AG04449 (cell line): Measurements from ENCODE around the gene FOXP1.

Experiments
- CTCF ChIA-PET: fragments of 350-600 bp; formaldehyde crosslinking; extraction: SDS; loops from one replicate; lab custom pipeline; 2021; ENCODE audit warnings: antibody characterized with exemption; lab: Yijun Ruan, JAX
- POLR2A ChIA-PET: fragments of 400-600, 350-600 bp; formaldehyde crosslinking; extraction: SDS; loops from one replicate; lab custom pipeline; 2020; ENCODE audit warnings: antibody characterized with exemption, inconsistent platforms; lab: Yijun Ruan, JAX
- DNase-seq: peaks from one replicate; pipeline ENCODE4 v3.0.0-alpha.2; 2010; ENCODE audit warnings: low read depth, low spot score
- H3K4me3 ChIP-seq: 2 replicates; pipeline ENCODE4 v1.5.1; 2011; ENCODE audit warnings: low read depth, mild to moderate bottlenecking, control low read depth, low read length
- CTCF ChIP-seq: IDR thresholded peaks from one replicate; pipeline ENCODE4 v1.5.1; 2011; ENCODE audit warnings: mild to moderate bottlenecking, moderate library complexity, low read length, control low read depth, inconsistent platforms; ENCODE audit not compliant: insufficient read depth; ENCODE audit errors: missing control alignments

The FOXP1 gene

DNA sequence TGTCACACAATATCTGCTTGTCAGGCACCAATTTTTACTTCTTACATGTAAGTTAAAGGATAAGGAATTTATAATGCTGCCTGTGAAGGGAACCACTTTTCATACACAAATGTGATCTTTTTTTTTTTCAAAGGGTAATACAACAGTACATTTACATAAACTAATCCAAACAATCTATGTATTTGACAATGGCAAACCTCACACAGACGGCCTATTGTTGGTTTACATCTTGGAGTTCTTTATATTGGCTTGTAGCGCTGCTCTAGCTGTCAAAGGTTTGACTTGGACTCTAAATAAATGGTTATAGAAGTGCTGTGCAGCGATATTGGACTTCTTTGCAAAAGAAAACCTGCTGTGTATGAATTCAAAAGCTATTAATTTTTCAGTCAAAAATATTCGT, 598.0 kb downstream of the FOXP1 start:
- H3K4me3 ChIP-seq: no peak overlapping the region
- TF ChIP-seq CTCF: no peak
- ChIA-PET POLR2A (no interaction called here), CTCF (interaction anchor here (1.3 kb wide), 1 partner anchor 269 kb away, joined by 3 read pairs; no protein-coding TSS in a partner anchor)
- no peak for DNase-seq

- ChIA-PET POLR2A (no interaction called here), CTCF (interaction anchor here (1.3 kb wide), 1 partner anchor 268 kb away, joined by 3 read pairs; no protein-coding TSS in a partner anchor)
- no peak overlapping the region for H3K4me3 ChIP-seq
- TF ChIP-seq CTCF: no peak
- DNase-seq: no peak
Measured at GRCh38 chr3:70984776-70985482, 598.6 kb downstream of the FOXP1 start.

- DNase-seq: peak; percentile 21
- no peak overlapping the region for H3K4me3 ChIP-seq
- ChIA-PET POLR2A (no interaction called here), CTCF (interaction anchor here (1.0 to 1.5 kb wide), 2 partner anchors 24 to 86 kb away, joined by 3 to 4 read pairs; no protein-coding TSS in a partner anchor)
- TF ChIP-seq CTCF: no peak
Measured at GRCh38 chr3:70982700-70983140, 600.8 kb downstream of the FOXP1 start.

- DNase-seq: no peak
- no peak for TF ChIP-seq CTCF
- CTCF ChIA-PET: interaction anchor here (1.0 to 1.5 kb wide), 2 partner anchors 24 to 87 kb away, joined by 3 to 4 read pairs; no protein-coding TSS in a partner anchor
- POLR2A ChIA-PET: no interaction called here
- no peak overlapping the region for H3K4me3 ChIP-seq
Measured at GRCh38 chr3:70982284-70982683, 601.2 kb downstream of the FOXP1 start.

DNA sequence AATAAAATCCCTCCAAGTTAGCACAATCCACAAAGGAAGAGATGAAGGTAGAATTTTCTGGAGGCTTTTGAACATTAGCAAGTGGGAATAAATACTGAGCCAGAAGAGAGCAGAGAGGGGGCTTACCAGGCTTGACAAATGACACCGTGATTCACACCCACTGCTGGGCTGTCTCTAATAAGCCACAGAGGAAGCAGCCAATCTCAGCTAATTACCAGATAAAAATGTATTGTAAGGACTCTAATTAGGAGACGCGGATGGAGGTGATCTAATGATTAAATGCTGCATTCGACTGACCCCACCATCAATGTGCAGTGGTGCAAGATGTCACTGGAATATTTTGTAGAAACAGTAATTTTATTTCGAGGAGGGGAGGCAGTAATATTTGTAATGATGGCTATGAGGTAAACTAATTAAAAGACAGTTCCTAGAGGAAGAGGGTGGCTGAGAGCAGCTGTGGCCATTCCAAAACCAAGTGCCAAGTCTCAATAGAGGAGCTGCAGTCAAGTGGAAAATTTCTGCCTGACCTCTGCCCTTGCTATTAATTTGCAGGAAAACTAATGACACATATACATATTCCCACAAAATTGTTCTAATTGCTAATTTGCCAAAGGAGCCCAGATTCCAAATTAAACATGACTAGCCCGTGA, 602.2 kb downstream of the FOXP1 start:
- CTCF ChIA-PET: interaction anchor here (0.9 kb wide), 1 partner anchor 9 kb away, joined by 3 read pairs; no protein-coding TSS in a partner anchor
- no peak overlapping the region for H3K4me3 ChIP-seq
- no peak for DNase-seq
- POLR2A ChIA-PET: no interaction called here
- TF ChIP-seq CTCF: no peak

GRCh38 chr3:70980646-70981170, 602.8 kb downstream of the FOXP1 start:
- no peak for DNase-seq
- POLR2A ChIA-PET: no interaction called here
- CTCF ChIA-PET: interaction anchor here (0.9 kb wide), 1 partner anchor 9 kb away, joined by 3 read pairs; no protein-coding TSS in a partner anchor
- TF ChIP-seq CTCF: no peak
- no peak overlapping the region for H3K4me3 ChIP-seq
